ENCODE data around the gene CEP19.
"Not testable (repeated sequence)": the region's sequence is repeated elsewhere in the genome, so short reads cannot be mapped to it uniquely, and the experiment has no call there.

CEP19 gene

GRCh38 chr3:196726788-196727675 is 15.0 kb upstream of the CEP19 start:
- peak; percentile 78 for DNase-seq (ENCODE audit: low read depth)
- no peak overlapping the region for H3K4me3 ChIP-seq (ENCODE audit: control insufficient read depth, low read depth, low read length)
- TF ChIP-seq CTCF (conservative IDR thresholded peaks at IDR 0.05; ENCODE audit: control insufficient read depth, insufficient read depth, low read depth, low read length), result no peak

- TF ChIP-seq CTCF (conservative IDR thresholded peaks at IDR 0.05; ENCODE audit: control insufficient read depth, insufficient read depth, low read depth, low read length), result no peak
- no peak overlapping the region for H3K4me3 ChIP-seq (ENCODE audit: control insufficient read depth, low read depth, low read length)
- DNase-seq (ENCODE audit: low read depth), result no peak
Observed at GRCh38 chr3:196721097-196721496, 9.0 kb upstream of the CEP19 start.

- not testable (repeated sequence) for H3K4me3 ChIP-seq (ENCODE audit: control insufficient read depth, low read depth, low read length); DNase-seq (ENCODE audit: low read depth)
Observed at GRCh38 chr3:196717162-196717561, 5.1 kb upstream of the CEP19 start.

- DNase-seq (ENCODE audit: low read depth), result peak; percentile 56
- no peak for TF ChIP-seq CTCF (conservative IDR thresholded peaks at IDR 0.05; ENCODE audit: control insufficient read depth, insufficient read depth, low read depth, low read length)
- H3K4me3 ChIP-seq (ENCODE audit: control insufficient read depth, low read depth, low read length), result peak overlapping the region; percentile 75
Observed at GRCh38 chr3:196712514-196713413, 714 bp upstream of the CEP19 start.

GRCh38 chr3:196708467-196708866 is 3.6 kb downstream of the CEP19 start:
- peak; percentile 24 for DNase-seq (ENCODE audit: low read depth)
- no peak overlapping the region for H3K4me3 ChIP-seq (ENCODE audit: control insufficient read depth, low read depth, low read length)
- no peak for TF ChIP-seq CTCF (conservative IDR thresholded peaks at IDR 0.05; ENCODE audit: control insufficient read depth, insufficient read depth, low read depth, low read length)

- no peak for DNase-seq (ENCODE audit: low read depth)
- H3K4me3 ChIP-seq (ENCODE audit: control insufficient read depth, low read depth, low read length), result no peak overlapping the region
- TF ChIP-seq CTCF (conservative IDR thresholded peaks at IDR 0.05; ENCODE audit: control insufficient read depth, insufficient read depth, low read depth, low read length), result no peak
Observed at GRCh38 chr3:196707566-196707965, 4.5 kb downstream of the CEP19 start.

- no peak for DNase-seq (ENCODE audit: low read depth)
- H3K4me3 ChIP-seq (ENCODE audit: control insufficient read depth, low read depth, low read length), result no peak overlapping the region
- TF ChIP-seq CTCF (conservative IDR thresholded peaks at IDR 0.05; ENCODE audit: control insufficient read depth, insufficient read depth, low read depth, low read length), result no peak
Observed at GRCh38 chr3:196706731-196707130, 5.3 kb downstream of the CEP19 start.
